GM12875 (cell line): Measurements from ENCODE around the gene RAD9B.
A peak's percentile ranks its signal among the peaks of the same experiment; 100 is the strongest.
"Not testable (repeated sequence)": the region's sequence is repeated elsewhere in the genome, so short reads cannot be mapped to it uniquely, and the experiment has no call there.

Experiments used
- H3K4me3 ChIP-seq: one replicate; pipeline ENCODE4 v1.5.1; 2011; ENCODE audit warnings: low read depth, low read length, control low read depth
- CTCF ChIP-seq: IDR thresholded peaks from 2 replicates; pipeline ENCODE4 v1.5.1; 2011; ENCODE audit warnings: low read depth, mild to moderate bottlenecking, control low read depth, inconsistent platforms, low read length, moderate library complexity, borderline replicate concordance; ENCODE audit not compliant: insufficient read depth

Gene RAD9B

DNA sequence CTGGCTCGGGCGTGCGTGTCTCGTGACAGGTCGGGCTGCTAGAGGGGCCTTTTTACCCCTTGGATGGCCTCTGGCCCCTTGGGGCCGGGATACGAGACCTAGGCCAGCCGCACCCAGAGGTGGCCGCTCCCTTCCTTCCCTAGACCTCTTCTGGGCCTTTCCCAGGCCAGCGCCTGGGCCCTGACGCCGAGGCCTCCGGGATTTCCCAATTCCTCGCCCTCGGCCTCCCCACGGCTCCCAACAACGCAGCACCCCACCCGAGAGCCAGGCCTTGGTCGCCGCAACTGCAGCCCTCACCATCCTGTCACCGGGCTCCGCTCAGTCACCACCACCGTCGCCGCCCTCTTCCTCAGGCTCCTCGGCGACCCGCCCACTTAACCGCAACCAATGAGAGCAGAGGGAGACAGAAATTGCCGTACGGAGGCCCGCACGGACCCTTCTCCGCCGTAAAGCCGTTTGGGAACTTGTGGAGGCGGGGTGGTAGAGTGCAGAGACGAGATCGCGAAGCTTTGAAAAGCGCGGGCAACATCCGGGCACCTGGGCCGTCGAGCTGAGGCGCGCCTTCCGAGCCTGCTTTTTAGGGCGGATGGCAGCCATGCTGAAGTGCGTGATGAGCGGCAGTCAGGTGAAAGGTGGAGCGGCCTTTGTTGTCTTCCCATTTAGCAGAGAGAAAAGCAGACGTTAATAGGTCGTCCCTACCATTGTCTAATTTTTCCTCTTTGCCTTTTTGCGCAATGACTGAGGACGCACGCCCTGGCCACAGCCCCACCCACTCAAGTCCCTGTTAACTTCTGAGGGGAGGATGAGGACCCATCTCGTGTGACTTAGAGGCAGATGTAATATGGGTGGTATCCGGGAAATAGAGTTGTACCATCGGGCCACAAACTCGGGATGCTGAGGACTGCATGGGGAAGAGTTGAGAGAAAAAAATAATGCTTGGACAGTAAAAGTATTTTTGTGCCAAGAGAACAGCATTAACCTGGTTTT lies at the start of gene RAD9B, which contains the start of gene VPS29:
Gene RAD9B, plus strand, starts transcription at position 580 of the 987 bp plus-strand sequence. Its CDS starts 7 bp downstream, at position 587.
Gene VPS29, minus strand, starts transcription at position 360 of the 987 bp plus-strand sequence. Its CDS starts 60 bp downstream, at position 300.
- TF ChIP-seq CTCF = no peak
- H3K4me3 ChIP-seq = peak within 1 kb of the TSS; percentile 97

GRCh38 chr12:110453569-110454296 lies 48.4 kb upstream of the RAD9B start:
- TF ChIP-seq CTCF = no peak
- no peak overlapping the region for H3K4me3 ChIP-seq

DNA sequence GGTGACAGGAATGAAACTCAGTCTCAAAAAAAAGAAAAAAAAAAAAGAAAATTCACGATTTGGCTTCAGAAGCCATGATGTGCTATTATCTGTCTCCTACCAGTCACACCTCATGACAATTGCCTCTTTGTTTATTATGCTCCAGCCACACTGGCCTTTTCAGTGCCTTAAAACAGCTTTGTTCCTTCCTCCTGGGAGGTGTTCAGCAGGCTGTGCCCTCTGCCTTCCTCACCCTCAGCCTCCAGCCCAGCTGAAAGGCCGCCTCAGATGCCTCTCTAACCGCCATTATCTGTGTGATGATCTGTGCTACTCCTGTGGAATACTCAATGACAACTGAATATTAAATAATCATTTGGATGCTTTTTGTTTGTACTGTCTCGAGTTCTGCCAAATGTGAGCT lies 43.4 kb upstream of the RAD9B start:
- TF ChIP-seq CTCF = no peak
- H3K4me3 ChIP-seq = no peak overlapping the region

DNA sequence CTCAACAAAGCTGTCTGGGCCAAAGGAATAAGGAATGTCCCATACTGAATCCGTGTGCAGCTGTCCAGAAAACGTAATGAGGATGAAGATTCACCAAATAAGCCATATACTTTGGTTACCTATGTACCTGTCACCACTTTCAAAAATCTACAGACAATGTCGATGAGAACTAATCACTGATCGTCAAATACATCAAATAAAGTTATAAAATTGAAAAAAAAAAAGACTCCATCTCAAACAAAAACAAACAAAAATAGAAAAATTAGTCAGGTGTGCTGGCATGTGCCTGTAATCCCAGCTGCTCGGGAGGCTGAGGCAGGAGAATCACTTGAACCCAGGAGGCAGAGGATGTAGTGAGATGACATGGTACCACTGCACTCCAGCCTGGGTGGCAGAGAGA lies 40.9 kb upstream of the RAD9B start:
- H3K4me3 ChIP-seq = not testable (repeated sequence)

DNA sequence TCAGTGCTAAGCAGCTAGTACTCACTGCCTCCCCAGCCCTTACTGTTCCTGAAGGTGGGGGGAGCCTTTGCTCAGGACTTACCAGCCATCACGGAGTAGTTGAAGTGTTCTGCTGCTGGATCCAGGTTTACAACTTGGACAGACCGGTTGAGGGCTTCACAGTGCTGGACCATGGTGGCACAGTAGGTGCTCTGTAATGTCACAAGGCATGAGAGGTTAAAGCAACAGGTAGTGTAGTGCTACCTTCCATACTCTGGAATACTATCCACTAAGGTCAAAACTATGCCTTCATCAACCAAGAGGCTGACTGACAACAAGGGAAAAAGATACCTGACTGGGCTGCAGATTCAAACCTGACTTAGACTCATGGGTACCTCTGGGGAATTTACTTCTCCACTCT lies 37.1 kb upstream of the RAD9B start:
- H3K4me3 ChIP-seq = no peak overlapping the region
- no peak for TF ChIP-seq CTCF

- not testable (repeated sequence) for H3K4me3 ChIP-seq
Observed at GRCh38 chr12:110465765-110466164, 36.4 kb upstream of the RAD9B start.

DNA sequence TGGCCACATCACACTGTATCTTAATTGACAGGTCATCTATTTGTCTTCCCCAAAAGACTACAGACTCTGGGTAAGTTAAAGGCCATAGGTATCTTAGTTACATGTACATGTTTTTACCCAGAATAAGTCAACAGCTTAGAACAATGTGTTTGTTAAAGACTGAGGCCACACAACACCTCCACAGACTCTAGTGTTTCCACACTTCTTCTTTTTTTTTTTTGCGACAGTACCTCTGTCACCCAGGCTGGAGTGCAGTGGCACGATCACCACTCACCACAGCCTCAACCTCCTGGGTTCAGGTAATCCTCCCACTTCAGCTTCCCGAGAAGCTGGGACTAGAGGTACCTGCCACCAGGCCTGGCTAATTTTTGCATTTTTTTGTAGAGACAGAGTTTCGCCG lies 35.3 kb upstream of the RAD9B start:
- TF ChIP-seq CTCF = no peak
- peak overlapping the region; percentile 8 for H3K4me3 ChIP-seq

DNA sequence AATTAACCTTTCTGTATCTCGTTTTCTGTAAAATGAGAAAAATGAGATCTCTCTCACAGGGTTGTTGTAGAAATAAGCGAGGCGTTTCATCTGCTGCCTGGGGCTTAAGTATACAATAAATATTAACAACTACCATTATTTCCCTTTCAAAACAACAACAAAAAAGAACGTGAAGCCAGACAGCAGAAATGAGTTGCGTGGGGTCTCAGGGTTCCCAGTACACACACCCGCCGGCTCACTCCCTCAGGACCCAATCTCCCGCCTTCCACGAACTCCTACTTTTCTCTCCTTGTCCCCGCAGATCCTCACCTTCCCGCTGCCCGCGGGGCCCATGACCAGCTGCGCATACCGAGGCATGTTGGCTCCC lies 34.3 kb upstream of the RAD9B start:
- peak overlapping the region; percentile 82 for H3K4me3 ChIP-seq
- no peak for TF ChIP-seq CTCF
